GM10266 (cell line): ENCODE data around the gene LAS1L.
A peak's percentile ranks its signal among the peaks of the same experiment; 100 is the strongest.
"Not testable (repeated sequence)": the region's sequence is repeated elsewhere in the genome, so short reads cannot be mapped to it uniquely, and the experiment has no call there.

Experiments
- DNase-seq: peaks from one replicate; pipeline ENCODE4 v3.0.0; 2012; ENCODE audit errors: extremely low spot score
- TF ChIP-seq, protein P1 (sequence below): IDR thresholded peaks from 2 replicates; pipeline ENCODE4 v1.5.1; 2012; ENCODE audit warnings: mild to moderate bottlenecking, low read depth; ENCODE audit not compliant: control insufficient read depth, insufficient read depth; ENCODE audit errors: missing control alignments

The LAS1L gene

GRCh38 chrX:65536291-65536690, 1.7 kb upstream of the LAS1L start:
- no peak for DNase-seq

DNA sequence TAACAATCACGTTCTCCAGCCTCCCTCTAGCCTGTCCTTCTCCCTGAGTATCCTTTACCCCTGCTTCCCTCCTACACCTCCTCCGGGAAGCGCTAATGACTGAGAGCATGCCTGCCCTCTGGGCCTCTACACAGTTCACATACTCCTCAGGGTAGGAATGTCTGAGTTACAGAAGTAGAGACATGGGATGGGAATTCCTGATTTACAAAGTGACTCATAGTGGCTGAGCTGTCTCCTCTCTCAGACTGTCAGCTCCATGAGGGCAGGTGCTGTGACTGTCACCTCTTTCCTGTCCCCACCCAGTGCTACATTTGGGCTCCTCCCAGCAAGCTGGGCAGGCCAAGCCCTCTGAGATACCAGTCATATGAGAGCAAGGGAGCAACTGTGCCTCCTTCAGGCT, 2.6 kb downstream of the LAS1L start:
- no peak for DNase-seq
- TF ChIP-seq, protein P1, sequence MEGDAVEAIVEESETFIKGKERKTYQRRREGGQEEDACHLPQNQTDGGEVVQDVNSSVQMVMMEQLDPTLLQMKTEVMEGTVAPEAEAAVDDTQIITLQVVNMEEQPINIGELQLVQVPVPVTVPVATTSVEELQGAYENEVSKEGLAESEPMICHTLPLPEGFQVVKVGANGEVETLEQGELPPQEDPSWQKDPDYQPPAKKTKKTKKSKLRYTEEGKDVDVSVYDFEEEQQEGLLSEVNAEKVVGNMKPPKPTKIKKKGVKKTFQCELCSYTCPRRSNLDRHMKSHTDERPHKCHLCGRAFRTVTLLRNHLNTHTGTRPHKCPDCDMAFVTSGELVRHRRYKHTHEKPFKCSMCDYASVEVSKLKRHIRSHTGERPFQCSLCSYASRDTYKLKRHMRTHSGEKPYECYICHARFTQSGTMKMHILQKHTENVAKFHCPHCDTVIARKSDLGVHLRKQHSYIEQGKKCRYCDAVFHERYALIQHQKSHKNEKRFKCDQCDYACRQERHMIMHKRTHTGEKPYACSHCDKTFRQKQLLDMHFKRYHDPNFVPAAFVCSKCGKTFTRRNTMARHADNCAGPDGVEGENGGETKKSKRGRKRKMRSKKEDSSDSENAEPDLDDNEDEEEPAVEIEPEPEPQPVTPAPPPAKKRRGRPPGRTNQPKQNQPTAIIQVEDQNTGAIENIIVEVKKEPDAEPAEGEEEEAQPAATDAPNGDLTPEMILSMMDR = no peak

More at GRCh38 chrX:65536291-65536690, 1.7 kb upstream of the LAS1L start:
- TF ChIP-seq, protein P1 = no peak

GRCh38 chrX:65528705-65529340, 5.8 kb downstream of the LAS1L start:
- TF ChIP-seq, protein P1 = peak; percentile 81
- peak; percentile 41 for DNase-seq

DNA sequence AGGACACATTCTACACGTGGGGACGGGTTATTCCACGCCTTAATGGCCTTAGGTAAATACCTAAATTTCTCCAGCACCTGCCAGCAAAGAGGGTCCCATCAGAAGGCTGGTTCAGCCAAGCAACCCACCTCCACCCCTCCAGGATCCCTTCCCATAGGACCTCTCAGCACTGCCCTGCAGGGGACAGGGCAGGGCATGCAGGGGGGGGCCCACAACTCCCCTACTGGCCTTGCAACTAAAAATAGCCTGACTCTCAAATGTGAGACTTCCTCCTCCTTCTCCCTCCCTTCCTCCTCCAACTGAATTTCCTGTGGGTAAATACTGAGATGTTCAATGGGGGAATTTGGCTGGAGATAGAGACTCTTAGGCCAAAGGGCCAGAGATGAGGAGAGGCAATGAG, 6.3 kb downstream of the LAS1L start:
- no peak for DNase-seq
- TF ChIP-seq, protein P1 = no peak

GRCh38 chrX:65524139-65524538, 10.4 kb downstream of the LAS1L start:
- DNase-seq = no peak
- TF ChIP-seq, protein P1 = no peak

DNA sequence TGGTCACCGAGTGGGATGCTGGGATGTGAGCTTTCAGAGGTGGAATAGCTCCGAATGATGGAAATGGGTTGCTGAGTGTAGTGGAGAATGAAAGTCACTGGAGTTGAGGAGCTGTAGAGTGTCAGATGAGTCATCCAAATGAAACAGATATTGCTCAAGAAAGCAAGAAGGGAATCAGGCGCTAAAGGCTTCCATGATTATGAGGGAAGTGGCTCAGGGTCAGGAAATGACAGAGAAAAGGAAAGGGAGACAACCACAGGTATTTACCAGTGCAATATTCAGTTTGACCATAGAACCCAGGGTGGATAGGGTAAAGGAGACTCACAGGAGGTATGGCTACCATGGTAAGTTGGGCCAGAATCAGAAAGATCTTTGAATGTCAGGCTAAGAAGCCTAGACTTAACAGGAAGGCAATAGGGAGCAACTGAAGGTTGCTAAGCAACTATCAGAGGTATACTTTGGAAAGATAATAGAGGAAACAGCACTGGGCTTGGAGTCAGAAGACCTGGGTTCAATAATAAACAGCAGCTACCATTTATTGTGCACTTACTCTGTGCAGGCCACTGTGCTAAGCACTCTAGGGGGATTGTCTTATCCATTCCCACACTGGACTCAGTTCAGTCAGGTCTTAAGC, 11.7 kb downstream of the LAS1L start:
- DNase-seq = no peak
- TF ChIP-seq, protein P1 = no peak

GRCh38 chrX:65519530-65519929, 15.1 kb downstream of the LAS1L start:
- not testable (repeated sequence) for DNase-seq

DNA sequence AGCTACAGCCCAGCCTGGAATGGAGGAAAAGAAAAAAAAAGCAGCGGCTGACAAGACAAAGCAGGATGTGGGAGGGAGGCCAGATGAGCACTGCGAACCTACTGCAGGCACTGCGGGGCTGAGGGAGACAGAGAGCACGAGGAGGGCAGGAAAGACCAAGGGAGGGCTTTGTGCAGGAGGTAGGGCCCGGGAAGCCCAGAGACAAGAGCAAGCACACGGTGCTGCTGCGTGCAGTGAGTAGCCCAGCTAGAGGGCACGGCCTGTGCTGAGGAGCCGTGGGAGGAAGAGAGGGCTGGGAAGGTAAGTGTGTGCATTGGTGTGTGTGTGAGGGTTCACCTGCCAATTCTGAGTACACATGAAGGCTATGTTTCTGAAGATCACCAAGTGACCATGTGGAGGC, 15.6 kb downstream of the LAS1L start:
- not testable (repeated sequence) for DNase-seq
